PFSK-1 (cell line): Measurements from ENCODE around the gene NDOR1.

Source experiments
- FOXP2 ChIP-seq: optimal IDR thresholded peaks from 2 replicates; pipeline ENCODE3; 2011; ENCODE audit warnings: borderline replicate concordance, control low read depth, inconsistent platforms; ENCODE audit not compliant: insufficient read depth; ENCODE audit errors: extremely low read length, extremely low read depth
- POLR2AphosphoS5 ChIP-seq: IDR thresholded peaks from 2 replicates; pipeline ENCODE4 v1.6.1; 2012; ENCODE audit warnings: low read depth, mild to moderate bottlenecking, control low read depth, low read length, moderate library complexity
- REST ChIP-seq, 2 experiments: IDR thresholded peaks; 2 replicates each; pipeline versions ENCODE4 v1.6.1 to v1.8.0; 2011 to 2012; ENCODE audit warnings: low read depth in 2 of 2, low read length in 2 of 2, control low read depth in 1 of 2, inconsistent platforms in 1 of 2, mild to moderate bottlenecking in 1 of 2, moderate library complexity in 1 of 2; ENCODE audit not compliant: insufficient read depth in 1 of 2

GRCh38 chr9:137194909-137195308 is 10.6 kb upstream of the NDOR1 start:
- TF ChIP-seq FOXP2 (no peak), POLR2AphosphoS5 (no peak), REST (IDR thresholded peaks at IDR 0.05; ENCODE audit: insufficient read depth in 1 of 2, low read depth in 2 of 2, low read length in 2 of 2) (no peak)
